OCI-LY7 (cell line): ENCODE data around the gene PLEK2. TPM values are rescaled to one million over a fixed set of nuclear protein-coding genes. Genes with fewer than 3 reads are reported as not detected.
A peak's percentile ranks its signal among the peaks of the same experiment; 100 is the strongest.

ENCODE experiments used
- BruUV-seq: library from RNA; stranded (reverse); fragments of 400-500 nt; replicated peaks from 2 replicates; lab custom pipeline; 2021; lab: Mats Ljungman, UMichigan
- CTCF ChIA-PET: fragments of 300-600 bp; sonication (Branson Sonifier 250); formaldehyde crosslinking; loops from one replicate; lab custom pipeline; 2022; ENCODE audit warnings: antibody characterized with exemption; ENCODE audit not compliant: unreplicated experiment; lab: Charles Lee
- POLR2A ChIA-PET: fragments of 300-600 bp; sonication (Branson Sonifier 250); formaldehyde crosslinking; loops from one replicate; lab custom pipeline; 2022; ENCODE audit warnings: antibody characterized with exemption; lab: Charles Lee
- DNase-seq: peaks from one replicate; pipeline ENCODE4 v3.0.0-alpha.2; 2015; ENCODE audit warnings: low spot score
- H2AFZ ChIP-seq: fragments of 200-600 bp; sonication (generic), shearing (Covaris generic); 2 replicates; pipeline ENCODE4 v1.6.1; 2014; ENCODE audit warnings: mild to moderate bottlenecking, antibody characterized with exemption, low read length, moderate library complexity
- H3K27ac ChIP-seq: fragments of 200-600 bp; sonication (generic); 2 replicates; pipeline ENCODE4 v1.5.1; 2014; ENCODE audit warnings: mixed run types, low read depth, mild to moderate bottlenecking, moderate library complexity, low read length, inconsistent platforms; ENCODE audit not compliant: poor library complexity, severe bottlenecking
- H3K36me3 ChIP-seq: fragments of 200-600 bp; sonication (generic); 2 replicates; pipeline ENCODE4 v1.6.1; 2014; ENCODE audit warnings: mild to moderate bottlenecking, antibody characterized with exemption, low read length, moderate library complexity, mixed read lengths; ENCODE audit not compliant: insufficient read depth
- H3K4me1 ChIP-seq: fragments of 200-600 bp; sonication (generic); 2 replicates; pipeline ENCODE4 v1.5.1; 2014; ENCODE audit warnings: mild to moderate bottlenecking, low read length; ENCODE audit not compliant: insufficient read depth, poor library complexity, severe bottlenecking
- H3K4me2 ChIP-seq: fragments of 200-600 bp; sonication (generic); 2 replicates; pipeline ENCODE4 v1.6.1; 2014; ENCODE audit warnings: mild to moderate bottlenecking, low read length
- H3K4me3 ChIP-seq: fragments of 200-600 bp; sonication (generic); 2 replicates; pipeline ENCODE4 v1.5.1; 2014; ENCODE audit warnings: mild to moderate bottlenecking, low read depth, low read length; ENCODE audit not compliant: poor library complexity, severe bottlenecking
- H3K79me2 ChIP-seq: fragments of 200-600 bp; sonication (generic); 2 replicates; pipeline ENCODE4 v1.6.1; 2016; ENCODE audit warnings: low read depth, mild to moderate bottlenecking, low read length, moderate library complexity, mixed read lengths; ENCODE audit not compliant: insufficient read depth
- H3K9me2 ChIP-seq: fragments of 200-600 bp; sonication (generic); 2 replicates; pipeline ENCODE4 v1.6.1; 2016; ENCODE audit warnings: mild to moderate bottlenecking, low read length, mixed read lengths; ENCODE audit not compliant: insufficient read depth
- H3K9me3 ChIP-seq: fragments of 200-600 bp; sonication (generic); 2 replicates; pipeline ENCODE4 v1.6.1; 2014; ENCODE audit warnings: mild to moderate bottlenecking, mixed run types, low read length, mixed read lengths
- H4K20me1 ChIP-seq: fragments of 200-600 bp; sonication (generic); 2 replicates; pipeline ENCODE4 v1.6.1; 2014; ENCODE audit warnings: mild to moderate bottlenecking, antibody characterized with exemption, low read length, moderate library complexity, mixed read lengths; ENCODE audit not compliant: insufficient read depth
- CTCF ChIP-seq: fragments of 200-600 bp; sonication (generic); conservative IDR thresholded peaks from 2 replicates; pipeline ENCODE4 v1.5.1; 2014; ENCODE audit warnings: mild to moderate bottlenecking, antibody characterized with exemption, low read length, moderate library complexity, mixed read lengths
- EZH2phosphoT487 ChIP-seq: fragments of 200-600 bp; sonication (generic); IDR thresholded peaks from 2 replicates; pipeline ENCODE4 v1.6.1; 2018; ENCODE audit warnings: low read depth, borderline replicate concordance, mild to moderate bottlenecking, mixed run types, antibody characterized with exemption, low read length, moderate library complexity, mixed read lengths
- intact Hi-C: fragments of 100-400 bp; cut with micrococcal nuclease; formaldehyde crosslinking; loops from one replicate; pipeline ENCODE4 v1.10.0; 2022; ENCODE audit not compliant: unreplicated experiment
- total RNA-seq, 2 experiments: library from RNA; depleted of rRNA in 1 of 2; stranded (reverse); fragments of >200 nt in 1 of 2; shearing (Covaris generic) in 1 of 2; gene quantifications; 2 replicates each; pipeline ENCODE4 v1.2.3, GENCODE V29; 2014 to 2022

Gene PLEK2
- total RNA-seq, 2 experiments from 2014 or later = not detected

- Histone ChIP-seq H3K27ac (no peak overlapping the region), H4K20me1 (no peaks in the 10 kb centered on the region), H3K4me2 (no peak overlapping the region), H3K4me1 (no peaks in the 10 kb centered on the region), H2AFZ (no peak overlapping the region), H3K36me3 (no peaks in the 10 kb centered on the region), H3K9me3 (no peaks in the 10 kb centered on the region), H3K4me3 (no peak overlapping the region), H3K9me2 (no peaks in the 10 kb centered on the region), H3K79me2 (no peaks in the 10 kb centered on the region)
- BruUV-seq = no TSS peak
- ChIA-PET POLR2A (interaction anchor here (0.5 to 0.7 kb wide), 2 partner anchors 77 to 128 kb away, joined by 3 to 5 read pairs; no protein-coding TSS in a partner anchor), CTCF (no interaction called here)
- intact Hi-C loops = no loop called here
- DNase-seq = no peak
- TF ChIP-seq EZH2phosphoT487 = no peak
- TF ChIP-seq CTCF = 0 out of 2 replicates have a peak, but pooled peaks have one; percentile 13
Measured at GRCh38 chr14:67436006-67436866, 24.3 kb upstream of the PLEK2 start.

- H3K9me2 ChIP-seq = no peaks in the 10 kb centered on the region
- TF ChIP-seq EZH2phosphoT487 (no peak), CTCF (no peak)
- BruUV-seq = no TSS peak
- intact Hi-C loops = no loop called here
- no peaks in the 10 kb centered on the region for H3K9me3 ChIP-seq
- CTCF ChIA-PET = no interaction called here
- POLR2A ChIA-PET = interaction anchor here (0.5 to 0.7 kb wide), 2 partner anchors 77 to 129 kb away, joined by 3 to 5 read pairs; no protein-coding TSS in a partner anchor
- H3K36me3 ChIP-seq = no peaks in the 10 kb centered on the region
- H2AFZ ChIP-seq = no peak overlapping the region
- no peaks in the 10 kb centered on the region for H3K79me2 ChIP-seq
- H3K4me2 ChIP-seq = no peak overlapping the region
- H4K20me1 ChIP-seq = no peaks in the 10 kb centered on the region
- H3K4me3 ChIP-seq = no peak overlapping the region
- no peak overlapping the region for H3K27ac ChIP-seq
- DNase-seq = no peak
- H3K4me1 ChIP-seq = no peaks in the 10 kb centered on the region
Measured at GRCh38 chr14:67435603-67436002, 23.6 kb upstream of the PLEK2 start.
